K562 (cell line): ENCODE measurements around the gene SLC31A2.

Experiments used
- PHF21A ChIP-seq: fragments of 450-650 bp; IDR thresholded peaks from 2 replicates; pipeline ENCODE4 v1.6.1; 2017; ENCODE audit warnings: low read depth, borderline replicate concordance
- PML ChIP-seq: IDR thresholded peaks from 2 replicates; pipeline ENCODE4 v1.6.1; 2012; ENCODE audit warnings: low read length, inconsistent platforms
- YY1 ChIP-seq, 3 experiments: IDR thresholded peaks; 2 replicates each; pipeline ENCODE4 v1.6.1; 2011; ENCODE audit warnings: low read length in 2 of 3, mild to moderate bottlenecking in 2 of 3, moderate library complexity in 2 of 3, borderline replicate concordance in 1 of 3, control low read depth in 1 of 3, low read depth in 1 of 3; ENCODE audit not compliant: insufficient read depth in 3 of 3, insufficient replicate concordance in 2 of 3, control insufficient read depth in 1 of 3, insufficient read length in 1 of 3; ENCODE audit errors: extremely low read depth in 1 of 3
- ZNF778 ChIP-seq: fragments of 450-650 bp; formaldehyde crosslinking; IDR thresholded peaks from 2 replicates; pipeline ENCODE4 v1.4.0; 2020; ENCODE audit warnings: mild to moderate bottlenecking, moderate library complexity
- ZZZ3 ChIP-seq: fragments of 450-650 bp; IDR thresholded peaks from 2 replicates; pipeline ENCODE4 v1.6.1; 2016; ENCODE audit warnings: antibody characterized with exemption, mild to moderate bottlenecking, moderate library complexity
- TF ChIP-seq, protein P1 (sequence below), 3 experiments: IDR thresholded peaks in 2 of 3; conservative IDR thresholded peaks in 1 of 3; 2 replicates each; pipeline ENCODE4 v1.5.1; 2011 to 2012; ENCODE audit warnings: low read length in 3 of 3, mild to moderate bottlenecking in 3 of 3, control low read depth in 2 of 3, improper control_type of control experiment in 1 of 3, inconsistent platforms in 1 of 3, low read depth in 1 of 3, mixed read lengths in 1 of 3, moderate library complexity in 1 of 3; ENCODE audit not compliant: insufficient read depth in 2 of 3

DNA sequence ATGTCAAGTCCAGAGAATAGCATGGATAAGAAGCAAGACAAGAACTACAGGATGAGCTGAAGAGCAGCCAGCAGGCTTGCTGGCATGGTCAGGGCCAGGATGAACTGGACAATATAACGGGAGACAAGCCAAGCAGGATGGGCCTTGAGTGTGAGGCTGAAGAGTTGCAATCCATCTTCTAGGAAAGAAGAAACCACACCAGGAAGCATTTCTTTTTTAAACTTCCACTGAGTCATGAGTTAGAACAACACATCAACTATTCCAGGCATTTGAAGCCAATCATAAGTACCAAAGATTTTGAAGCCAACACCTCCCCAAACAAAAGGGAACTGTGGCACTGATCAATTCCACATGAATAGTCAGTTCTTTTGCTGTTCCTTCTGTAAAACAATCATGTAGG, 27.3 kb downstream of the SLC31A2 start:
- TF ChIP-seq, protein P1, sequence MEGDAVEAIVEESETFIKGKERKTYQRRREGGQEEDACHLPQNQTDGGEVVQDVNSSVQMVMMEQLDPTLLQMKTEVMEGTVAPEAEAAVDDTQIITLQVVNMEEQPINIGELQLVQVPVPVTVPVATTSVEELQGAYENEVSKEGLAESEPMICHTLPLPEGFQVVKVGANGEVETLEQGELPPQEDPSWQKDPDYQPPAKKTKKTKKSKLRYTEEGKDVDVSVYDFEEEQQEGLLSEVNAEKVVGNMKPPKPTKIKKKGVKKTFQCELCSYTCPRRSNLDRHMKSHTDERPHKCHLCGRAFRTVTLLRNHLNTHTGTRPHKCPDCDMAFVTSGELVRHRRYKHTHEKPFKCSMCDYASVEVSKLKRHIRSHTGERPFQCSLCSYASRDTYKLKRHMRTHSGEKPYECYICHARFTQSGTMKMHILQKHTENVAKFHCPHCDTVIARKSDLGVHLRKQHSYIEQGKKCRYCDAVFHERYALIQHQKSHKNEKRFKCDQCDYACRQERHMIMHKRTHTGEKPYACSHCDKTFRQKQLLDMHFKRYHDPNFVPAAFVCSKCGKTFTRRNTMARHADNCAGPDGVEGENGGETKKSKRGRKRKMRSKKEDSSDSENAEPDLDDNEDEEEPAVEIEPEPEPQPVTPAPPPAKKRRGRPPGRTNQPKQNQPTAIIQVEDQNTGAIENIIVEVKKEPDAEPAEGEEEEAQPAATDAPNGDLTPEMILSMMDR (IDR thresholded peaks at IDR 0.05 in 2 of 3, conservative IDR thresholded peaks at IDR 0.05 in 1 of 3; ENCODE audit: insufficient read depth in 2 of 3, low read depth in 1 of 3, low read length in 3 of 3) = no peak
- TF ChIP-seq PHF21A (no peak), YY1 (IDR thresholded peaks at IDR 0.05; ENCODE audit: borderline replicate concordance in 1 of 3, control insufficient read depth in 1 of 3, extremely low read depth in 1 of 3, insufficient read depth in 3 of 3, insufficient read length in 1 of 3, insufficient replicate concordance in 2 of 3, low read depth in 1 of 3, low read length in 2 of 3) (no peak), PML (no peak), ZNF778 (CRISPR knock-in tag) (no peak), ZZZ3 (no peak)
